SK-N-MC (cell line): ENCODE measurements around the gene ZNF829.
A peak's percentile ranks its signal among the peaks of the same experiment; 100 is the strongest.

ENCODE experiments used
- DNase-seq: peaks from one replicate; pipeline ENCODE4 v3.0.0-alpha.2; 2011; ENCODE audit warnings: low read depth, low spot score
- H3K27ac ChIP-seq: fragments of 200-600 bp; sonication (generic); 2 replicates; pipeline ENCODE4 v1.5.1; 2016; ENCODE audit warnings: mixed run types
- H3K36me3 ChIP-seq: fragments of 200-600 bp; sonication (generic); 2 replicates; pipeline ENCODE4 v1.6.1; 2017; ENCODE audit warnings: antibody characterized with exemption, low read length, mixed read lengths; ENCODE audit not compliant: insufficient read depth
- H3K4me3 ChIP-seq: fragments of 200-600 bp; sonication (generic); 2 replicates; pipeline ENCODE4 v1.5.1; 2016
- H3K9ac ChIP-seq: fragments of 200-600 bp; sonication (generic); 2 replicates; pipeline ENCODE4 v1.8.0; 2017; ENCODE audit warnings: mixed run types, mixed read lengths; ENCODE audit not compliant: insufficient read length
- H3K9me3 ChIP-seq: fragments of 200-600 bp; sonication (generic); 2 replicates; pipeline ENCODE4 v1.6.1; 2017; ENCODE audit warnings: low read depth, mild to moderate bottlenecking, antibody characterized with exemption, low read length, moderate library complexity, mixed read lengths
- EZH2 ChIP-seq: fragments of 200-600 bp; sonication (generic); IDR thresholded peaks from one replicate; pipeline ENCODE4 v1.6.1; 2017; ENCODE audit warnings: antibody characterized with exemption
- FOXP2 ChIP-seq: optimal IDR thresholded peaks from 2 replicates; pipeline ENCODE3; 2011; ENCODE audit warnings: mild to moderate bottlenecking, moderate library complexity; ENCODE audit not compliant: insufficient read depth; ENCODE audit errors: extremely low read length, control extremely low read depth
- POLR2AphosphoS5 ChIP-seq: IDR thresholded peaks from 2 replicates; pipeline ENCODE4 v1.6.1; 2012; ENCODE audit warnings: mild to moderate bottlenecking, low read depth, low read length, borderline replicate concordance

The ZNF829 gene

DNA sequence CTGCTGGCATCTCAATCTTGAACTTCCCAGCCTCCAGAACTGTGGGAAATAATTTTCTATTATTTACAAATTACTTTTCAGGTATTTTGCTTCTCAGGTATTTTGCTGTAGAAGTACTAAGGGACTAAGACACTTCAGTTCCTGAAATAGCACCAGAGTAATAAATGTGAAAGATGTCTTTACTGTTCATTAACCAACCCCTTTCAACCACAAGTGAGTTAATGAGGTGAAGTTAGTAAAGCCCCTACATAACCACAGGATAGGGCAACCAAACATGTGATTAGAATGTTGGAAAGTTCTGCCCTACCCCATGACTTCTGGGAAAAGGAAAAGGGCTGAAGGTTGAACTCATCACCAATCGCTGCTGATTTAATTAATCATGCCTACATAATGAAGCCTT lies 68.1 kb downstream of the ZNF829 start:
- no peak for TF ChIP-seq EZH2
- no peak for TF ChIP-seq POLR2AphosphoS5
- no peak for TF ChIP-seq FOXP2
- Histone ChIP-seq H3K4me3 (no peak overlapping the region), H3K9me3 (peaks cover 11% of the 10 kb centered on the region), H3K27ac (no peak overlapping the region), H3K36me3 (peaks cover 19% of the 10 kb centered on the region; the same call in 1 of the 2 replicates), H3K9ac (no peak overlapping the region)
- DNase-seq = no peak

GRCh38 chr19:36838784-36839324 lies 77.2 kb downstream of the ZNF829 start:
- peak overlapping the region; percentile 88 for H3K4me3 ChIP-seq
- H3K9me3 ChIP-seq = no peaks in the 10 kb centered on the region; the same call in 1 of the 2 replicates
- no peak for DNase-seq
- peaks cover 11% of the 10 kb centered on the region; the same call in 1 of the 2 replicates for H3K36me3 ChIP-seq
- H3K9ac ChIP-seq = no peak overlapping the region
- no peak overlapping the region; the same call in 1 of the 2 replicates for H3K27ac ChIP-seq
- TF ChIP-seq EZH2 (no peak), POLR2AphosphoS5 (no peak), FOXP2 (no peak)
